HPDE6-E6E7 (cell line): Measurements from ENCODE around the gene DIDO1.

Source experiments
- DNase-seq: peaks from one replicate; pipeline ENCODE4 v3.0.0; 2011; ENCODE audit warnings: missing footprints; ENCODE audit errors: extremely low spot score

The DIDO1 gene

DNA sequence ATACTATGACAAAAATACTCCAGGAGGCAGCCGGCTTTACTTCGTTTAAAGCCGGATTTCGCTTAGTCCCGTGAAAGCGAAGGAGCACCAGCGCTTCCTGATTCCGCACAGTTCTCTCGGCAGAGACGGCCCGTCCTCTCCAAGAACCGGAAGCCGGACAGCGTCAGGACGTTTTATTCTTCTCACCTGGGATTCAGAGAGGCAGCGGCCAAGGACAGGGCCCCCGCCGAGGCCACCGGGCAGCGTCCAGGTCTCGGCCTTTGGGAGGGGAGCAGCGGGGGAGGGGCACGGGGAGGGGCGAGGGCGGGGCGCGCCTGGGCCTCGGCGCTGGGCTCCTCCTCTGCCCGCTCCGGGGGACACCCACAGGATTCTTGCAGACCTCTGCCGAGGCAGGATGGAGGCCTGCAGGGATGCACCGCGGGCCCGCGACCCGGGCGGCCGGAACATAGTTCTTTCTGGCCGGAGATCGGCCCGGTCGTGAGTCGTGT lies 2.8 kb upstream of the DIDO1 start:
- no peak for DNase-seq

DNA sequence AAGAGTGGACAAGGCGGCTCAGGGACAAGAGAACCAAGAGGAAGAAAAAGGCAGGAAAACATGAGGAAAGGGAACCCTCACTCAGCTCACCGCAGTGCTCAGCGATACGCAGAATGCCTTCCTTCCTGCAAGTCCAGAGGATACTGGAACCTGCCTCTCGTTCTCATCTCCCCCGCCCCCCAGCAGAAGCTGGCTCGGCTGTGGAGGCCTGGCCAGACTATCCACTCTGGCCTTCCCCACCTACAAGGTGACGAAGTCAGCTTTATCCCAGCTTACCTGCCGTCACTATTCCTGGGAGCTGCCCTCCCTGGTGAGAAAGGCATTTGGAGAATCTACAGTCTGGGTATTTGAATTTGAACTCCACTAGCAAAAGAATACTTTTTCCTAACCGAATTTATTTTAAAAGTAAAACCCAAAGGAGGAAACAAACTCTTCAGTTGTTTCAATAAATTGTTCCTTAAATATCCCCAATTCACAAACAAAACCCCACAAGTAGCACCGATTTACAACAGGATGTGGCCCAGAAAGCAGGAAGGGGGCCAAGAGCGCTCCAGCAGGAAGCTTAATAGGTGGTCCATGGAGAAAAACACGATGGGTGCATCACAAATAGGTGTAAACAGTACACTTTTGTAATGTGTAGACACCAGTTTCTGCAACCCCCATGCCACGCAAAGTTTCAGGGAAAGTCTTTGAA lies 2.1 kb upstream of the DIDO1 start:
- DNase-seq, result no peak

DNA sequence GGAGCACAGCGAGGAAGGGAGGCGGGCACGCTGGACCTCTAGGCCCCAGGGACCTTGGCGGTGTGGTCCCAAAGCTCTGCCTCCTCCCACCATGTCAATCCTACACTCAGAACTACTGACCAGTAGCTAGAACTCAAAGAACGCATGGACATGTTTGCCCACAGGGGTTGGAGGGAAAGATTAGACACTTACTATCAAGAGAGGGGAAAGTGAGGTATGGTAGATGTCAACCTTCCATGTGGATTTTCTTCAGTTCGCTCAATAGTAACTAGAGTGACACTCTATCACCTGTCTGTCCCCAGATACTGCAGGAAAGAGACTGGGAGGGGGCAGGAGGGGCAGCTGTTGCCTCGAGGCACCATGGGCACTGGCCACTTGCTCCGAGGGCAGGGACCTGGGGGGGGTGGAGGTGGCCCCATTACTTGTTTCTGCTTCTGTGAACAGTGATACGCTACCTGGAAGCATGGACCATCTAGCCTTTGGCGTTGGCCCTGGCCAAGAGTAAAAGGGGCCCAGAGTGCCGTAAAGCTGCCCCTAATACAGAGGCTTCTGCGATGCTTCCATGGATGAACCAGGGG lies 912 bp upstream of the DIDO1 start:
- DNase-seq, result no peak

DNA sequence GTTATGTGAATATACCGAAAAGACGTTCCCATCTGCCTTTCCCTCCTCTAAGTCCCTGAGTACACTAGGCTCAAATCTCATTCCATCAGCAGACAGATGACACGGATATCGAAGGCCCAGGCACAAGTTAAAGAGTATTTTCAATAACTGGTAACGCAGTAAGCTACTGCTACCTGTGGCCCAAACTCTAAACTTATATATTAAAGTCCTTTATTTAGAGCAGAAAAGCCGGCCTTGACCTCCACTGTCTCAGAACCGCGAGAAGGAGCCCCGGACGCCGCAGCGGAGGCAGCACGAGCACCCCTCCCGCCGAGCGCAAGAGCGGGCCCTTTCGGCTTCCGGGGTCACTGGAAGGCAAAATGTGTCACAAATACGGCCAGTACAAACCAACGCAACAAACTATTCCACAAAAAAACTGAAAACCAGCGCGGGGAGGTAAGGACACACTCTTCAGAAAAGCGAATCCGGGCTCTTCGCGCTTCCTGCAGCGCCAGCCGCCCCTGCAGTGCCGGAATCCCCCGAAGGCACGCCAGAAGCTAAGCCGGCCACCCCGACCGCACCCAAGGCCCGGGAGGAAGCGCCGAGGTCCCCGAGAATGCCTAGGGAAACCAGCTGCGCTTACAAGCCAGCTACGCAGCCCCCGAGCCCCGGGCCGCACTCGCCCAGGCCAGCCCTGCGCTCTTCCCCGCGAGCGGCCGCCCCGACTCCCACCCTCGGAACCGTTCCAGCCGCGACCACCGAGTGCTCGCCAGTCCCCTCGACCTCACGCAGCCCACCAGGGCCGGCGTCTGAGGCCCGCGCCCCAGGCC lies 681 bp downstream of the DIDO1 start:
- DNase-seq, result no peak

DNA sequence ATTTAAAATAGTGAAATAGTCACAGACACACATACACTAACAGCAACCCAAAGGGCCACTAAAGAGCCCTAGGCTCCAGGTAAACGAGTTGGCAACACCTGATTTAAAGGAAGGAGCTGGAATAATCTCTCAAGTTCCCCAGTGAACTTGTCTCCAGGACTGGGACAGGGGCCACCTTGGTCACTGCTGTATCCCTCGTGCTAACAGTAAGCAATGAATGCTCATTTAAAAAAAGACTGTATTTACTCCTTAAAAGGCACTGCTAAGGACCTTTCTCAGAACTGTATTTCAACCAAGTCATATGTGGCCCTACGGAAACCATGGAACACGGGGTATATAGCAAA lies 1.3 kb downstream of the DIDO1 start:
- no peak for DNase-seq

DNA sequence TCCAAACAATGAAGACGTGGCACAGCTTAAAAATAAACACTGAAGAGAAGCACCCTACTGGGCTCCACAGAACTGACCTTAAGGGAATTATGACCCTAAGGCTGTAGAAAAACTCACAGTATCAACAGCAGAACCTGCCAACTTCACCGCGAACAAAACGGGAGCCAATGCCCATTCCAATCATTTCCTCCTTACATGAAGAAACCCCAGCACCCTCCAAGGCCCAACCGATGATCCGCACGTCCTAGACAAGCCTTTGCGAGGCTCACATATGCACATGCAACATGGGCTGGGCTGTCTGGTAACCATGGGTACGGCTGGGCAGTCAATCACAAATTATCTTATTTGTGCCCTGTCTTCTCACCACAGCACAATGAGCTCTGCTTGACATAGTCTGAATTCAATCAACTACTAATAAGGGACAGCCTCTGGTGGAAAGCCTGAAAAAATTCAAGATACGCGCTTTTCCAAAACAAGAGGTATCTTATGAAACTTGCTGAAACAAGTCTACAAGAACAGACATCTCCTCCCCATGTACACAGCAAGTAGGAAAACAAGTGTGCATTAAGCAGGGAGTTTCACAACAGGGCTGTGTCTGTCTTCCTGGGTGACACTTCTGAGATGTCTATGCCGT lies 1.7 kb downstream of the DIDO1 start:
- peak; percentile 72 for DNase-seq

DNA sequence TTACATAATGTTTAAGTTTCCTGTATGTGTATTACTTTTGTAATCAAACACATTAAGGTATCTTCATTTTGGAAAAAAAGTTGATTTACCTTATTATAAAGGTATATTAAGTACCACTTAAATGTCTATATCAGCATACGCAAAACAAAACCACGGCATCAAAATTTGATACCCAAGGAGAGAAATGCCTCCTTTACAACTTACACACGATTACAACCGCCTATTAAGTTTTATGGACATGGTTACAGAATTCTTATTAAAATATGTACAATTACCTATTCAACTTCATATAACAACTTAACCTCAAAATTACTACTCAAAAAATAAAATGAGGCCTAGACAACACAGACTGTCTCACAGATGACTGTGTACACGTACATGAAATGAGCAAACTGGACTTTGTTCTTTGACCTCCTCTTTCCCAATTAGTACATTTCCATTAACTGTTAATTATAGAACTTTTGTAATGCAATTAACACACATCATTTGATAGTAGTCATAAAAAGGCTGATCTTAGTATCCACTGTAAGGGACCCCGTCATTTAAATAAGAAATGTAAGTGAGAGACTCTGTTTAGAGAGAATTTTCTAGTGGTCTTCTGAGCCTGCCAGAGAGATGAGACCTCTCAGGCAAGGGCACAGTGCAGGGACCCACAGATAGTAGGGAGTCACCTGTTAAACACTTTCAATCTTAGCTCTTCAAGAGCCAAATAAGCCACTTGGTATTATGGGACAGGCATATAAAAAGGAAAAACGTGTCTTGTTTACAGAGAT lies 2.5 kb downstream of the DIDO1 start:
- DNase-seq, result no peak

DNA sequence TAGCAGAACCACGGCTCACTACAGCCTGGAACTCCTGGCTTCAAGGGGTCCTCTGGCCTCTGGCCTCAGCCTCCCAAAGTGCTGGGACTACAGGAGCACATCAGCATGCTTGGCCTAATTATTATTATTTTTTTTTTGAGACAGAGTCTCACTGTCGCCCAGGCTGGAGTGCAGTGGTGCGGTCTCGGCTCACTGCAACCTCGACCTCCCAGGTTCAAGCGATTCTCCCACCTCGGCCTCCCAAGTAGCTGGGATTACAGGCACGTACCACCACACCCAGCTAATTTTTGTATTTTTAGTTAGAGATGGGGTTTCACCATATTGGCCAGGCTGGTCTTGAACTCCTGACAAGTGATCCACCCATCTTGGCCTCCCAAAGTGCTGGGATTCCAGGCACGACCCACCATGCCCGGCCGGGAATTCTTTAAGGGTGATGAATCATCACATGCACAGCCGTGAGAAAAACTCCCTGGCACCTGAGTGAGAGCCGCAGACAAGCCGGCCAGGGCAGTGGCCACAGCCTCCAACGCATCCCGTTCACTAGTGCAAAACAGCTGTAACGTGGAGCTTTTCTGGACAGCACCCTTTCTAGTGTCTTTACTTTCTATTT lies 3.1 kb downstream of the DIDO1 start:
- DNase-seq, result peak; percentile 88

DNA sequence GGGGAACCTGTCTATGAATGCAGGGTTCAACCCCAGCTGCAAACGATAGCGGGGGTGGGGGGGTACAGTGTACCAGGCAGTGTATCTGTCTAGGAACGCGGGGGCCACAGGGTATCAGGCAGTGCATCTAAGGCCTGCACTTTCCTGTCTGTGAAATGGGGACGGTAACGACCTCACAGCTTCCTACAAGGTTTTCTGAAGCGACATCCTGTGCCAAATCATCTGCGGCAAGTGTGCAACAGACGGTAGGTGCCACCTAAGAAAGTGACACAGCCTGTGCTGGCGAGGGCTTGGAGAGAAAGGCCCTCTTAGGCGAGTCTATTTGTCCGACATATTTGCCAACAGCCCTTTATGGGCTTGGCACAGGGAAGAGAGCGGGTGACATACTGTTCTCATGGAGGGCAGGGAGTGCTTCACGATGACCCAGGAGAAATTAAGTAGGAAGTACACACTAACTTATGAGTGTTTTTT lies 3.8 kb downstream of the DIDO1 start:
- no peak for DNase-seq

DNA sequence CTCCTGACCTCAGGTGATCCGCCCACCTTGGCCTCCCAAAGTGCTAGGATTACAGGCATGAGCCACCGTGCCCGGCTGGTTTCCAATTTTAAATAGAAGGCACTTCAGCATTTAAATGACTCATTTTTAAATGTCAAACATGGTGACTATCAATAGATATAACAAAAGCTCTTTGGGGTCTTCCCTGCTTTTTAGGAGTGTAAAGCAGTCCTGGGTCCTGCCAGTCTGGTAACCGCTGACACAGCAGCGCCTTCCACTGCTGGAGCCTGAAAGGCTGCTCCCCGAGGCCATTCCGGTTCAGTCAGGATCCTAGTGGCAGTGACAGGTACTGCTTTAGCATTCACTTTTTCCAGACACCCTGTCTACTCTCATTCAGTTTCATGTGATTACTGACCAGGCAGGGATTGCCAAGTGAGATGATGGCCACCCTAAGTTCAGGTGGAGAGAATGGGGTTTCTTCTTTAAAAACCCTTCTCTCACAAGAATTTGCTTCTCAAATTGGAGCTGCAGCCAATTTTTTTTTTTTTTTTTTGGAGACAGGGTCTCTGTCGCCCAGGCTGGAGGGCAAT lies 5.1 kb downstream of the DIDO1 start:
- peak; percentile 81 for DNase-seq

DNA sequence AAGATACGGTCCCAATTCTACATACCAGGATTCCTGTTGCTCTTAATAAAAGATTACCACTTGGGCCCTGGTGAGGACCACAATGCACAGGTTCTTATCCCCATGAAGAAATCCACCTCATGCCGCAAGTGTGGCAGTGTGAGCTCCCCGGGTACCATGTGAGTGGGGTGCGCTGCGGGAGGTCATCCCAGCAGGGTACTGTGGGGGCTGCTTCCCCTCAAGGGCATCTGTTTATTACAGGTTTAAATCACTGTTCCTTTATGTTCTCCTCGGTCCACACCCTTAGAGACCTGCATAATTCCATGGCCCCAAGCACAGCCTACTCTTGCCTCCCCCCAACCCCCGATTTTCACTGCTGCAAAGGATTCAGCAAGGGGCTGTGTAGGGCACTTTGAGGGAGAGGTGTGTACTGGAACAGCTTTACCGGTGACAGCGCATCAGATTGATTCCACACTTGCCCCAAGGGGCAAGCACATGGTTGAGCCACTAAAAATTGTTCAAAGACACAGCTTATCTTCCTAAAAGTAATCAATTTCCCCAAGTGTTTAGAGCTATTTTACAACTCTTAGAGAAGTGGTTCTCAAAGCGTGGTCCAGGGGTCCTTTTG lies 6.2 kb downstream of the DIDO1 start:
- DNase-seq, result no peak

DNA sequence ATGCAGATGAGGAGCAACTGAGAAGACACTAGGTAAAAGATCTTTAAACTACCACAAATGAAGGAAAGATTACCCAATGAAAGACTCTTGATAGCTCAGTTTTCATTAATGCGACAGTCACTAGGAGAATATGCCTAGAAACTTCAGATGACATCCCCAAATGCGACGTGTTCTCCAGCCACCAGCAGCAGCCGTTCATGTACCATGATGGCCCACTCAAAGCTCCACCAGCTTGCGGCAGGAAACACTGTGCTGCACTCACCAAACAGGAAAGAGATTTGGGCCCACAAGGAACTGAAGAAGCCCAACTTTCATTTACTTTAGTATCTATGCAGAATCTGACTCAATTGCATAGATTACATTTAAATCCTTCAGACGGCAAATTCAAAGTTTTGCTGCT lies 7.5 kb downstream of the DIDO1 start:
- DNase-seq, result no peak

DNA sequence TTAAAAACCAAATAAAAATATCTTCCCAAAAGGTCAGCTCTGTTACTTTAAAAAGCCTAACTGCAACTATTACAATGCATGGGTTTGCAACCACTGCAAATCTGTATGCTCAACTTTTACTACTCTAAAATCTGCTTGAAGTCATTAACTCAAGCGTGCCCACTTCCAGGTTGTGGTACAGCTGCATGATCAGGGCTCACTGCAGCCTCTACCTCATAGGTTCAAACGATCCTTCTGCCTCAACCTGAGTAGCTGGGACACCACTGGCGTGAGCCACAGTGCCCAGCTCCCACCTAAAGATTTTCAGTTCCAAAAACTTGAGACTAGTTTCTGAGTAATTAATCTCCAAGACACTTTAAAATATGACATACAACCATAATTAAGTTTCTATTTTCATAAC lies 8.2 kb downstream of the DIDO1 start:
- DNase-seq, result no peak

DNA sequence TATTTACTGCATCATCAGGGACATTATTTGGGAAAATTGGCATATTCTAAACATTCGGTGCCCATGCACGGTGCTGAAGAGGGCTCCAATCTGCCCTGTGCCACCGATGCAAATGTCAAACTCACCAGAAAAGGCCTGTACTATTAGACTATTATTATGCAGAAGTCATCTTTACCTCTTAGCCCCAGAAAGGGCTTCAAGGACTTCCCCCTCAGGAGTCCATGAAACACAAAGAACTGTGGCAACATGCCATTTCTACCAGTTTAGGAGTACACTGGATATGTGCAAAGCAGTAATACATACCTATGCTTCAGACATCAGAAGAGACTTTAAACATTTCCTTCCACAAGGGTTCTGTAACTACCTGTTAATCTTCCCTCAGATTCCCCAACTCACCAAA lies 8.6 kb downstream of the DIDO1 start:
- no peak for DNase-seq

DNA sequence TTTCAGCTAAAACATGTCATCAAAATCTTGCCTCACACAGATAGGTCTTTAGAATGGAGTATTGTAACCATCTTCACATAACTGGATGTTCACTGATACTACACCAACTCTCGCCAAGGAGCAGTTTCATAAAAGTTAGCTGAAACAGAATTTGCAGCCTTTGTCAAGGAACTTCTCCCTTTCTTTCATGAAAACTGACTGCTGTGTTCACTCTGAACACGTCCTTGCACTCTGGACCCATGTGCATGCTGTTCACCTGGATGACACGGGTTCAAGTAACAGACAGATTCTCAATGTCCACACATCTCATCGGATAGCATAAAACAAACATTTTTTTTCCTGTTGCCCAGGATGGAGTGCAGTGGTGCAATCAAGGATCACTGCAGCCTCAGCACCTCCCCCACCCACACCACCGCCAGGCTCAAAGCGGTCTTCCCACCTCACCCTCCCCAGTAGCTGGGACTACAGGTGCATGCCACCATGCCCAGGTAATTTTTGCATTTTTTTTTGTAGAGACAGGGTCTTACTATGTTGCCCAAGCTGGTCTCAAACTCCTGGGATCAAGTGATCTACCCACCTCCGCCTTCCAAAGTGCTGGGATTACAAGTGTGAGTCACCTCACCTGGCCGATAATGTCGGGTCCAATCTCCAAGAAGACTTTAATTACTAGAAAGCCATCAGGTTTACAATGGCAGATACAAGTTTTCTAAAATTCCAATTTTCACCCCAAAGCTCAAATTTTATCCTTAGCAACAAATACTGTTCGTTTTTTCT lies 9.4 kb downstream of the DIDO1 start:
- no peak for DNase-seq

DNA sequence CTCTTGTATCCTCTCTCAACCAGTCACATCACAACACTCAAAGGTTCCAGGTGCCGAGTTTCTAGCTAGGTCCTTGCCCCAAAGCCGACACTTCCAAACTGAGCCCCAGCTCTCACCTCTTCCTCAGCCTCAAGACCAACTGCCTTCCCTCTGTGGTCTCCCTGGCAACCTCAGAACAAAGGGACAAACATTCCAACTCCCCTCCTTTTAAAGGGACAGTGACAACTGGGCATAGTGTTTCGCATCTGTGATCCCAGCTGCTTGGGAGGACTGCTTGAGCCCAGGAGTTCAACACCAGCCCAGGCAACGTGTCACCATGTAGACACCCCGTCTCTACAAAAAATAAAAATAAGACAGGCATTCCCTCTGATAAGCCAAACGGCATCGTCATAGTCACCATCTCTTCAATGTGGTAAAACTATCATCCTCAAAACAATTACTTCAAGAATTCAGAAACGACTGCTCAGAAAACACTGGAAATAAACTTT lies 11.3 kb downstream of the DIDO1 start:
- DNase-seq, result no peak

DNA sequence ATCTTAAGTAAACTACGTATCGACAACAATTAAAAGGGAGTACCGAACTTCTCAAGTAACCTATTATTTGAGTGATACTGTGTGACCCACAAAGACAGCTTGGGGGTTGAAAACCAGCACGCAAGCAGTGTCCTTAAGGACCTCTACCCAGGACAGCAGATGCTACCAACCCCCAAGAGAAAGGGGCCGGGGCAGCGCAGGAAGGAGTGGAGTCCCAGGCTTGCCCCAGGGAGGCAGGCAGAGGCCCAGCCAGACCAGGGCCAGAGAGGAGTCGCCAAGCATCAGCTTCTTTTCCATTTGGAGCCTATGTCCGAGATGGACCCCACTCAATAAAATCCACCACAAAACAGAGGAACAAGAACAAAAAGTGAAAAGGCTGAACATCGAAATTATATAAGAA lies 11.9 kb downstream of the DIDO1 start:
- DNase-seq, result no peak

DNA sequence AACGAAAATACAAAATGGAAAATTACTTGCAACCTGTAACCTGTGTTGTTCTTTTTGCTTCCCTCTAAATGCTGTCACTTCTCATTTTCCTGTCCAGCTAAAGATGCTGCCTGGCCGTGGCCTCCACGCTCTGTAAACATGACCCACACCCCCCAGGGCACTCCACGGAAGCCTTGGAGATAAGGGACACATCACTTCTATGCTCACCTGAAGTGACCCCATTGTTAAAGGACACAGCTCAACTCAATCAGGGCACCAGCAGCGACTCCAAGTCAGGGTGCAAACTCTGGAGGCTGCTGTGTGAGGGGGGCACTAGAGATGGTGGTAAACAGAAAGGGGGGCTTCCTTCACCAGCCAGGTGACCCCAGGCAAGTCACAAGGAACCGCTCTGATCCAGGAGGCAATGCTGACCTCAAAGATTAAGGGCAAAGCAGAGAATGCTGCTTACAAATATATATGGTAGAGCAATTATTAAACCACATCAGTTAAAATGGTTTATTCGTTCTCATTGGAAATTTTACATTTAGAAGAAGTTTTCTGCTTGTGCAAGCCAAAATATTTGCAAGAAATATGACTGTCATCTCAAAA lies 13.2 kb downstream of the DIDO1 start:
- DNase-seq, result no peak

DNA sequence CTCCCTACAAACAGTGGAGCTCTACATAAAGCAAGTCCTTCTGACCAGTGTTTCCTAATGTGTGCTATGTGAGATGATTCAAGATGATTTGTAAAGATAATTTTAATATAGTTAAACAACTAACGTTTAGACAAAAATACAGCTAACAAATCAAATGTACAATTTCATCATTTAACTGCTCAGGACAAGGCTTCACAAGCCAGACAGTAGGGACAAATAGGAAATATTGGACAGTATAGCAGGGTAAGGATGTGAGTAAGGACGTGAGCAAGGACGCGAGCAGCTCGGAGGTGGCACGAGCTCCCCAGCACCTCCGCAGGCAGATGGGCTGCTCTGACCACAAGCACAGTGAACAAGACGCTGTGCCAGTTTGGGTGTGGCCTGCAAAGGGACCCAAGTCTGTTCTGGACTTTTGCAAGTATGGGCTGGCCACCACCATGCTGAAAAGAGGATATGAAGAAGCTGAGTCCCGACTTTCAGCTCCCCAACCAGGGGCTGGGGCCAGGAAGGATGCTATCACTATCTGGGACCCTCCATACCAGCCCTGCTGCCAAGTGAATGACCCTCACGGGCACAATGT lies 14.5 kb downstream of the DIDO1 start:
- DNase-seq, result no peak
